Endometrial microvascular endothelial cells (primary cell): ENCODE measurements around the gene CELSR1. TPM values are rescaled to one million over a fixed set of nuclear protein-coding genes. Genes with fewer than 3 reads are reported as not detected.
"Not testable (repeated sequence)": the region's sequence is repeated elsewhere in the genome, so short reads cannot be mapped to it uniquely, and the experiment has no call there.

ENCODE experiments used
- in situ Hi-C: cut with HindIII; loops from 2 replicates; pipeline ENCODE4 v1.10.0; 2017; ENCODE audit warnings: low sequenced_read_pairs, low pct_unique_long_range_greater_than_20kb; ENCODE audit errors: inconsistent ontology term
- total RNA-seq: library from RNA; depleted of rRNA; stranded (reverse); fragments of >200 nt; gene quantifications from one replicate; pipeline ENCODE4 v1.2.3, GENCODE V29; 2015; ENCODE audit errors: inconsistent ontology term

The CELSR1 gene
- total RNA-seq, 1 donor from 2014 or later: 0.19 TPM

- in situ Hi-C loops: no loop called here
These were observed 134.9 kb downstream of the CELSR1 start for GRCh38 chr22:46402505-46402904.

GRCh38 chr22:46401370-46401769, 136.1 kb downstream of the CELSR1 start:
- in situ Hi-C loops: no loop called here

GRCh38 chr22:46399251-46400024, 138.0 kb downstream of the CELSR1 start:
- in situ Hi-C loops: no loop called here

DNA sequence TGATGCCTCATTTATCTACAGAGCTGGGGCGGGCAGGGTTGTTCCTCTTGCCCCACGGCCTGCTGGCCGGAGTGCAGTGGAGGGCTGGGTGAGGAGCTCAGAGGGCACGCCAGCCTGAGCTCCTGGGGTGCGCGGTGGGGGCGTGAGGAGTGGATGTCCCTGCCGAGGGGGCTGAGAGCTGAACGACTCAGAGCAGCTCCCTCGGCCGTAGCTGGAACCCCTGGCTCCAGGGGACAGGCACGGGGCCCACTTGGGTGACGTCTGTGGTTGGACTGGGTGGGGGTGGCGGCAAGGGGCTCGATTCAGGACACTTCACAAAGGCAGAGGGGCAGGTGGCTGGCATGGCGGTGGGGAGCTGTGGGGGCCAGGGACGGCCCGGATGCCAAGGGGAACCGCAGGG, 139.5 kb downstream of the CELSR1 start:
- in situ Hi-C loops: no loop called here

DNA sequence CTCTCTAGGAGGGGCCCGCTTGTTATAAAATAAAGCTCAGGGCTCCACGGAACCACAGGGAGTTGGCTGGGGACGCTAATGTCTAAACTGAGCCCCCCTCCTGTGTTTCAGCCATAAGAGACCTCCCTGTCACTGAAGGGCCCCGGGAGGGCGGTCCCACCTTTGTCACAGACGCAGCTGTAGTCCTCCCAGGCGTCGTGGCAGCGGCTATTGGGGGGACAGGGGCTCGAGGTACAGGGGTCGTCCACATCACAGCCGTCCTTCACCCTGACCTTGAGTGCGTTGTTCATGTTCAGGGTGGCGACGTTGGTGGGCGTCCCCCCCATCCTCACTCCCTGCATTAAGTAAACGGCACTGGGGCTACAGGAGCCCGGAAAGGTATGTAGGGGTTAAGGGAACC, 139.9 kb downstream of the CELSR1 start:
- in situ Hi-C loops: no loop called here

DNA sequence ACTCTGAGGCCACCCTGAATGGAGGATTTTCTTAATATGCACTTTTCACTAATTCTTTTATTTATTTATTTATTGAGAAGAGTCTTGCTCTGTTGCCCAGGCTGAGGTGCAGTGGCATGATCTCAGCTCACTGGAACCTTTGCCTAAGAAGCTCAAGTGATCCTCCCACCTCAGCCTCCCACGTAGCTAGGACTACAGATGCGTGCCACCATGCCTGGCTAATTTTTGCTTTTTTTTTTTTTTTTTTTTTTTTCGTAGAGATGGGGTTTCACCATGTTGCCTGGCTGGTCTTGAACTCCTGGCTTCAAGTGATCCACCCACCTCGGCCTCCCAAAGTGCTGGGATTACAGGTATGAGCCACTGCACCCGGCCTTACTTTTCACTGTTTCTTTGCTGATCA, 140.4 kb downstream of the CELSR1 start:
- in situ Hi-C loops: not testable (repeated sequence)

GRCh38 chr22:46395145-46395544, 142.3 kb downstream of the CELSR1 start:
- in situ Hi-C loops: no loop called here

DNA sequence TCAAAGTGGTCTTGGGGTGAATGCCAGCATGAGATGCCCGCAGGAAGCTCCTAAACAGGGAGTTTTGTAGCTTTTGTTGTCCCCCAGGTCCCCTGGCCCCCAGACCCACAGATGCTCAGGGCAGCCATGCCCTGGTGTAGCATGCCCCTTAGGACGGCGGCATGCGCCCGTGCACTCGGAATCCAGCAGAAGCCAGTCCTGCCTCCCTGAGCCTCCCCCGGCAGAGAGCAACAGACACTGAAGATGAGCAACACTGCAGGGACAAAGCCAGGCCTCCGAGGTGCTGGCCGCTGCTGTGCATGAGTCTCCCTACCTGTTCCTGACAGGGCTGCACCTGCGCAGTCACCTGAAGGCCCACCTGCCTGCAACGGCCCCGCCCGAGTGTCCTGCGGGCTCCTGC, 142.8 kb downstream of the CELSR1 start:
- in situ Hi-C loops: no loop called here

DNA sequence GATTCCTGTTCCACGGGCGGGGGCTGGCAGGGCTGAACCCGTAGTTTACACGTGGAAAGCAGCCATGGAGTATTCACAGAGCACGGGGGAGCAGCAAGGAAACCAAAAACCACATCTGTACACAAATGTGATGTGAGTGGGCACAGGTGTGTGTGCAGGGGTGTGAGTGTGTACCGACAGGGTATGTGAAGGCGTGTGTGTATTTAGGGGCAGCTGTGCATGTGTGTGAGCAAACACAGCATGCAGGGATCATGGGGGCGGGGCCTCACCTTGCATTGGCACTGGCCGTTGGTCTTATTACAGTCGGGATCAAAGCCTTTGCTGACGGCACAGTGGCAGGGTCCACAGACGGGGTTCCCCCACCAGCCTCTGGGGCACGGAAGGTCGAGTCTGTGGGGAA, 143.5 kb downstream of the CELSR1 start:
- in situ Hi-C loops: no loop called here

- in situ Hi-C loops: no loop called here
These were observed 145.1 kb downstream of the CELSR1 start for GRCh38 chr22:46392137-46392844.

GRCh38 chr22:46391486-46392136, 145.8 kb downstream of the CELSR1 start:
- in situ Hi-C loops: no loop called here

DNA sequence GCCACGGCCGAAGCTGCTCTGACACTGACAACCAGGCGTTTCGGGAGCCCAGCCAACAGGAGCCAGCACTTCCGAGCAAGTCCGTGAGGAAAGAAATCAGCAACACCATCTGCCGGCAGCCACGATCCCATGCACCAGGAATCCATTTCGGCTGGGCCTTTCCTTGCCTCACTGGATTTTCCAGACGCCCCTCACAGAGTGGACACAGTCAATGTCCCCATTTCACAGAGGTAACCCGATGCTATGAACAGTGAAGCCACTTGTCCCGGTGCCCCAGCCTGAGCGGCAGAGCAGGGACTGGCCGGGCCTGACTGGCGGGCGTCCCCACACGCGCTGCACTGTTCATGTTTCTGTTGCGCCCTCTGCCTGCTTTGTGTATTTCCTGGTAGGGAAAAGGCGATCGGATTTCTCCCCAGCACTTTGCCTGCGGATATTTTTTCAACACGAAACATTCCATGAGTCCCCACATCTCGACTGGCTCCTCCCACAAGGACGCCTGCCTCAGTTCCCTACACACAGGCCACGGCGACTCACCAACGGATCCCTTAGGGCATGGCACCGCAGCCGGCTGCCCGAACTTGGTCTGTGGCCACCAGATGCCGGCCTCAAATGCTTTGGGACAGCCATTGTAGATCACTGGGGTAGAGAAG, 146.6 kb downstream of the CELSR1 start:
- in situ Hi-C loops: no loop called here

- in situ Hi-C loops: no loop called here
These were observed 147.2 kb downstream of the CELSR1 start for GRCh38 chr22:46390105-46390651.

GRCh38 chr22:46389081-46389480, 148.3 kb downstream of the CELSR1 start:
- in situ Hi-C loops: no loop called here

DNA sequence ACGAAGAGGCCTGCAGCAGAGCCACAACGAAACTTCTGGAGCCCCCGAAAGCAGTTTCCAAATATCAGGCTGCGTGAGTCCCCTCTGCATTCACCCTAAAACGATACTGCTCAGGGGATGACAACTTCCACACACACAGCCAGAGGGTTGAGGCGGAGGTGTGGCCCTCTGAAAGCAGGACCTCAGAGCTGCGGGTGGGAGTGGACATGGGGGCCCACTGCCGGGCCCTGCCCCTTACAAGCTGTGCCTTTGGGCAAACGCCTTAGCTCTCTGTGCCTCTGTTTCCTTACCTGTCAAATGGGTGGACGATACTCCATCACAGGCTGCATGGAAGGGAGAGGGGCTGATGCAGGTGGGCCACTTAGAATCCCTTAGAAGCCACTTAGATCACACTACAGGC, 148.8 kb downstream of the CELSR1 start:
- in situ Hi-C loops: no loop called here

DNA sequence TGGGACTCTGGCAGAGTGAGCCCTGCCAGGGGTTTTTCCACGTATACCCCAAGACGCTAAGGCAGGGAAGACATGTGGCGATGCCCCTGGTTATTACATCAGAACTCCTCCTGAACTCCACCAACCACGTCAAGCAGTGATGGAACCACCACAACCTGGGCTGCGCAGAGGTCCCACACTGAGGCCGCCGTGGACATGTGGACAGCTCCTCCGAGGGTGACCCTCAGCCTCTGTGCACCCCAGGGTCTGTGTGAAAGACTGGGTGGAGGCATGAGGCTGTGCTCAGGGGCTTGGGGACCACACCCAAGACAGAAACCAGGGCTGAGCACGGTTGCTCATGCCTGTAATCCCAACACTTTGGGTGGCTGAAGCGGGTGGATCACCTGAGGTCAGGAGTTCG, 149.7 kb downstream of the CELSR1 start:
- in situ Hi-C loops: no loop called here

- in situ Hi-C loops: no loop called here
These were observed 151.1 kb downstream of the CELSR1 start for GRCh38 chr22:46386312-46386711.

DNA sequence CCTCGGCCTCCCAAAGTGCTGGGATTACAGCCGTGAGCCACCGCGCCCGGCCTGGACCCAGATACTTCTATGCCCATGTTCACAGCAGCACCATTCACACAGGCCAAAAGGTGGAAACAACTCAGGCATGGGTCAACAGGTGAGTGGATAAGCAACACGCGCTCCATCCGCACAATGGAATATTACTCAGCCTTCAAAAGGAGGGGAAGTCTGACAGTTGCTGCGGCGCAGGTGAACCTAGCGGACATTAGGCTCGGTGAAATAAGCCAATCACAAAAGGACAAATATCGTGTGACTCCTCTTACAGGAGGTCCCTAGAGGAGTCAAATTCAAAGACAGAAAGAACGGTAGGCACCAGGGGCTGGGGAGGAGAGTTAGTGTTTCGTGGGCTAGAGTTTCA, 154.9 kb downstream of the CELSR1 start:
- in situ Hi-C loops: no loop called here

GRCh38 chr22:46381731-46382130, 155.7 kb downstream of the CELSR1 start:
- in situ Hi-C loops: no loop called here
